Fibroblast of mammary gland (primary cell): ENCODE data around the gene NMT1.

Source experiments
- DNase-seq: peaks from one replicate; pipeline ENCODE4 v3.0.0-alpha.2; 2010; ENCODE audit warnings: low read depth
- H3K4me3 ChIP-seq: 2 replicates; pipeline ENCODE4 v1.5.1; 2011; ENCODE audit warnings: low read depth, mild to moderate bottlenecking, low read length, moderate library complexity; ENCODE audit not compliant: control insufficient read depth
- TF ChIP-seq, protein P1 (sequence below): conservative IDR thresholded peaks from 2 replicates; pipeline ENCODE4 v1.5.1; 2011; ENCODE audit warnings: low read depth, low read length, inconsistent platforms; ENCODE audit not compliant: control insufficient read depth, insufficient read depth

NMT1 gene

DNA sequence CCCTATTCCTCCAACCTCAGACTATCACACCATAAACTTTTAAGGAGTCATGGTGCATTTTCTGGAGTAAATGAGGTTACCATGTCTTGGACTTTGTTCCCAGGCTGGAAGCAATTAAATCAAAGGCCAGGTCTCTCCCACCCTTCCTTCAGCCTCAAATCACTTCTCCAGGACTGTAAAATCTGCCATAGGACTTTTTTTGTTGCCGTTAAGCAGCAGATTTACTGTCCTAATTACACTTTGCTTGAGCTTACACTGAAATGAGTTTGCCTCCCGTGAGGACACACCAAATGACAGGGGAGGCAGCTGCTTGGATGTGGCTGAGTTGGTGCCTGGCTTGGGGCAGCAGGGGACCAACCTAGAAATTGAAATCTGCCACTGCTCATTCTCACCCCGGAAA, 24.4 kb upstream of the NMT1 start:
- TF ChIP-seq, protein P1, sequence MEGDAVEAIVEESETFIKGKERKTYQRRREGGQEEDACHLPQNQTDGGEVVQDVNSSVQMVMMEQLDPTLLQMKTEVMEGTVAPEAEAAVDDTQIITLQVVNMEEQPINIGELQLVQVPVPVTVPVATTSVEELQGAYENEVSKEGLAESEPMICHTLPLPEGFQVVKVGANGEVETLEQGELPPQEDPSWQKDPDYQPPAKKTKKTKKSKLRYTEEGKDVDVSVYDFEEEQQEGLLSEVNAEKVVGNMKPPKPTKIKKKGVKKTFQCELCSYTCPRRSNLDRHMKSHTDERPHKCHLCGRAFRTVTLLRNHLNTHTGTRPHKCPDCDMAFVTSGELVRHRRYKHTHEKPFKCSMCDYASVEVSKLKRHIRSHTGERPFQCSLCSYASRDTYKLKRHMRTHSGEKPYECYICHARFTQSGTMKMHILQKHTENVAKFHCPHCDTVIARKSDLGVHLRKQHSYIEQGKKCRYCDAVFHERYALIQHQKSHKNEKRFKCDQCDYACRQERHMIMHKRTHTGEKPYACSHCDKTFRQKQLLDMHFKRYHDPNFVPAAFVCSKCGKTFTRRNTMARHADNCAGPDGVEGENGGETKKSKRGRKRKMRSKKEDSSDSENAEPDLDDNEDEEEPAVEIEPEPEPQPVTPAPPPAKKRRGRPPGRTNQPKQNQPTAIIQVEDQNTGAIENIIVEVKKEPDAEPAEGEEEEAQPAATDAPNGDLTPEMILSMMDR = no peak

DNA sequence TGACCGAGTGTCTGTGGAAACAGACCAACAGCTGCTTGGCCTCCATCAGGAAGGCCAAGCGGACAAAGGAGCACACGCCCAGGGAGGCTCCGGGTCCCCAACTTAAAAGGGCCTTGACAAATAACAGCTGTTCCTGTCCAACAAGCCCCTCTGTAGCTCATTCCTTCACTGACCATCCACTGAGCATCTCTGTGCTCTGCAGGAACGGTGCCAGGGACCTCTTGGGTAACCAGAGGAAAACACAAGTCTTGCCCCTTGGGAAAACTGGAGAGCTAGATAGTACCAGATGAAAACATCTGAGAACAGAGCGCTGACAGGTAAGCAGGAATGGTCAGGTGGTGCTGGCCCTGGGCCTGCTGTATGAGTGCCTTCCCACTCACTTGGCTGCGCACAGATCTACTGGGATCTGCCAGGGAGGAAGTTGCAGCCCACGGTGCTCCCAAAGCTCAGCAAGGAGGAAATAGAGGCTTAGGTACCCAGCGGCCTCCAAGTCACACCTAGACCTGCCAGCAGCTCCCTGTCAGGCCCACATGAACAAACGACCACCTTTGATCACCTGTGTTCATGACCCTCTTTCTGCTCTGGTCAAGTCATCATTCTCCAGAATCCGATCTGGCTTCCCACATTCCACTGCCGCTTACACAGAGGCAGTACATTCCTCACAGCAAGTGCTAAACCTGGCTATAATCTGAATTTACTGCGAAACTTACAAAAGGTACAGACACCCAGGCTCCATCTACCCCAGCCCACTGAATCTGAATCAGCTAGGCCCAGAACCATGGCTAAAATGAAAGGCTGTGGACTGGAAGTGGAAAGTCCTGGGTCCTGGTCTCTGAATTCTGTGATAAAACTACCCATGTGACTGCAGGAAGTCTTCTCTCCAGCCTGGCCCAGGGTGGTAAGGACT, 22.1 kb upstream of the NMT1 start:
- DNase-seq = peak; percentile 46
- TF ChIP-seq, protein P1 = no peak

More for the DNA sequence above, 24.4 kb upstream of the NMT1 start:
- no peak overlapping the region for H3K4me3 ChIP-seq
- DNase-seq = no peak

DNA sequence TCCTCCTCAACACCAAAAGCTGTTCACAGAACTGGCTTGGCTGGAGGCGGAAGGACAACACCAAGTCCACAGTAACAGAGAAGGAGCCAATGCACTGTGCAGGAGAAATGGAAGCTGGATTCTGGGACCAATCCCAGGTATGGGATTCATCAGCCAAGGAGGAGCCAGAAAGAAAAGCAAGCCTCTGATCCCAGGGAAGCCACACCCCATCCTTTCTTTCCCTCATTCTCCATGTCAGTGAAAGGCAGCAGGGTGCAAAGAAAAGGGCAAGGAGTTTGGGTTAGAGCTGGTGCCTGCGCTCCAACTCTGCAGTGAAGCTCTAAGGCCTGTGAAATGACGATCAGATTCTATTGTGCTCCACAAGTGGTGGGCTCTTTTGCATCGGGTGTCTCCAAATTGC, 20.7 kb upstream of the NMT1 start:
- peak; percentile 21 for DNase-seq
- no peak overlapping the region for H3K4me3 ChIP-seq
- TF ChIP-seq, protein P1 = no peak

More for the DNA sequence above, 22.1 kb upstream of the NMT1 start:
- no peak overlapping the region for H3K4me3 ChIP-seq

DNA sequence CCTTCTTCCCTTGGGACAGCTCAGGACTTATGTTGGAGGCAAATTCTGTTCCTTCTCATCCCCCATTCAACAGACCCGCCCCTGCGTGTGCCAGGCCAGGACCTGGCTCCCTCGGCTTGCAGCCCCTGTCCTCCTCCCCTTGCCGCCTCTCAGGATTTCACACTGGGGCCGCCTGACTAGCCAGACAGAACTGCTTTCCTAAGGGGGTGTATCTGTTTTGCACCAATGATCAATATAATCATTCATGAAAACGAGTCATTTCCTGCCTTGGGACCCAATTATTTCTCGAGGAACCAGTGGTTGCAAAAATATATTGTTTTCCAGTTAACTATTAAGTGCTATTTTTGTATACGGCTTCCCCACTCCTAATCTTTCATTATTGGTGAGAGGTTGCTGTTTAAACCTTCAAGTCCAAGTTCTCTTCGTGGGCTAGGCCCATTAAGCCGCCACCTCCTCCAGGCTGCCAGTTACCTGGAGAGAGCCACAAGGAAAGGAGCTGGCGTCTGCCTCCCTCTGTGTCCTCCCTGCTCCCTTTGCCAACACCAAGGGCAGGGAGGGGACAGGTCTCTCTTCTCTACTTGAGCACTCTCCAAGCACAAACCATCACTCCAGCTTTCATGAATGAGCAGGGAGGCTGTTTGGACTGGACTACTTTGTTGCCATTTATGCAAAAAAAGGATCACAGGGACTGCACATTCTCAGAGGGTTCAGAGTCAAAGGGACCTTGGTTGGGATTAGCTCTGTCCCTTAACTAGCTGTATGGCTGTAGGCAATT, 18.6 kb upstream of the NMT1 start:
- no peak for DNase-seq
- no peak overlapping the region for H3K4me3 ChIP-seq
- TF ChIP-seq, protein P1 = no peak

DNA sequence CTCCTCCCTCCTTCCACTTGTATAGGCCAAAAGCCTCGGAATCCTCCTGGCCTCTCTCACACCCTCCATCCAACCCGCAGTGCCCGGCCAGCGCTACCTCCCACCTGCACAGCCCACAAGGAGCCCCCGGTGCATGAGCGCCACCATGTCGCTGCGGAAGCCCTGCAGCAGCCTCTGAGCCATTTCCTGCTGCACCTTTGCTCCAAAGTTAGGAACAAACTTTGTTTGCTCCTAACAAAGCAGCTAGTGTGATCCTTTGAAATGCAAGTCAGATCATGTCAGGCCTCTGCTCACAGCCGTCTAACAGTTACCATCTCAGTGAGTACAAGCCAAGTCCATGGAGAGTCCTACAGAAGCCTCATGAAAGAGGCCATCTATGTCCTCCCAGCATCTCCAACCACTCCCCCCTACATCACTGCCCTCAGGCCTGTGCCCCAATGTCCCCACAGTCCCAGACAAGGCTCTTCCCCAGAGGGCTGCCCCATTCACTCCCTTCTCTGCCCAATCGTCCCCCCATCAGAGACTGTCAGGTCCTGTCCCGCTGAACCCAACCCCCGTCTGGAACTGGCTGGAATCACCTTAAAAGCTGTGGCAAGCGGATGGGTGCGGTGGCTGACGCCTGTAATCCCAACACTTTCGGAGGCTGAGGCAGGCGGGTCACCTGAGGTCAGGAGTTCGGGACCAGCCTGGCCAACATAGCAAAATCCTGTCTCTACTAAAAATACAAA, 17.1 kb upstream of the NMT1 start:
- TF ChIP-seq, protein P1 = no peak
- DNase-seq = no peak
- H3K4me3 ChIP-seq = no peak overlapping the region

DNA sequence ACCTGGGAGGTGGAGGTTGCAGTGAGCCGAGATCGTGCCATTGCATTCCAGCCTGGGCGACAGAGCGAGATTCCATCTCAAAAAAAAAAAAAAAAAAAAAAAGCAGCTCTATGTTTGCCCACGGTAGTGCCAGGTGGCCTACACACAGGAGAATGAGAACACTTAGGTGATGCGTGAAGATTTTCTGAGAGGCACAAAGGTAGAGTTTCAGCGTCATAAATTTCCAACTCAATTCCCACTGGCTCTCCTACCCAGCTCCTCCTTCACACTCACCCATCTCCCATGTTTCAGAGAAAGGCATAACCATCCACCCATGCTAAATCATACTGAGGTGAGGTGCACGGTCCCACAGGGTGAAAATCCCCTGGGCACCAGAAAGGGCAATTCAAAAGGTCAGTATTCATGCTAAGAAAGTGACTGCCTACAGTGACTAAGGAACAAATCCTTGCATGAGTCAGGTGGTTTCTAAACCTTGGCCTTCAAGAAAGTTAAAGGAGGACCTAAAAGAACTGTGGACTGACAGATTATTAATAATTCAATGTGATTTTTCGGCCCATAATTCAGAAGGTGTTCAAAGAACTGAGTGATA, 14.5 kb upstream of the NMT1 start:
- H3K4me3 ChIP-seq = no peak overlapping the region
- peak; percentile 66 for DNase-seq
- TF ChIP-seq, protein P1 = no peak
